OCI-LY3 (cell line): Measurements from ENCODE around the gene NDUFV1.

ENCODE experiments used
- H2AFZ ChIP-seq: fragments of 200-600, 300-600 bp; shearing (Covaris generic); 2 replicates; pipeline ENCODE4 v1.6.0; 2014; ENCODE audit warnings: antibody characterized with exemption, low read depth, low read length
- H3K27ac ChIP-seq: fragments of 200-600, 300-600 bp; sonication (generic); 2 replicates; pipeline ENCODE4 v1.5.1; 2014; ENCODE audit warnings: mild to moderate bottlenecking, low read length, moderate library complexity, mixed read lengths
- H3K27me3 ChIP-seq: fragments of 200-600, 300-600 bp; sonication (generic); 2 replicates; pipeline ENCODE4 v1.6.1; 2014; ENCODE audit warnings: low read depth, low read length, mixed read lengths
- H3K36me3 ChIP-seq: fragments of 200-600, 300-600 bp; sonication (generic); replicated peaks from 2 replicates; pipeline ENCODE3; 2014; ENCODE audit warnings: low read depth, low read length, mixed read lengths
- H3K4me1 ChIP-seq: fragments of 300-600, 200-600 bp; sonication (generic); 2 replicates; pipeline ENCODE4 v1.6.1; 2014; ENCODE audit warnings: low read length, mixed read lengths
- H3K4me2 ChIP-seq: fragments of 200-600, 300-600 bp; sonication (generic); 2 replicates; pipeline ENCODE4 v1.6.1; 2014; ENCODE audit warnings: low read length, mixed read lengths
- H3K4me3 ChIP-seq: fragments of 300-600, 200-600 bp; sonication (generic); 2 replicates; pipeline ENCODE4 v1.5.1; 2014; ENCODE audit warnings: antibody characterized with exemption, mild to moderate bottlenecking, low read length, moderate library complexity
- H3K79me2 ChIP-seq: fragments of 300-600, 200-600 bp; shearing (Covaris generic); 2 replicates; pipeline ENCODE4 v1.6.1; 2014; ENCODE audit warnings: mild to moderate bottlenecking, low read length, mixed read lengths
- H3K9ac ChIP-seq: fragments of 300-600, 200-600 bp; shearing (Covaris generic); 2 replicates; pipeline ENCODE4 v1.6.0; 2014; ENCODE audit warnings: mild to moderate bottlenecking, low read length, moderate library complexity
- H3K9me3 ChIP-seq: fragments of 200-600, 300-600 bp; shearing (Covaris generic); 2 replicates; pipeline ENCODE4 v1.6.1; 2014; ENCODE audit warnings: low read length, mixed read lengths; ENCODE audit not compliant: insufficient read depth
- H4K20me1 ChIP-seq: fragments of 200-600, 300-600 bp; sonication (generic); 2 replicates; pipeline ENCODE4 v1.6.1; 2016; ENCODE audit warnings: low read length, mixed read lengths; ENCODE audit not compliant: insufficient read depth
- CTCF ChIP-seq: fragments of 200-600, 300-600 bp; sonication (generic); IDR thresholded peaks from 2 replicates; pipeline ENCODE4 v1.5.1; 2014; ENCODE audit warnings: antibody characterized with exemption, low read length, low read depth
- EZH2phosphoT487 ChIP-seq: fragments of 200-600 bp; shearing (Covaris generic); IDR thresholded peaks from 2 replicates; pipeline ENCODE4 v1.6.1; 2018; ENCODE audit warnings: antibody characterized with exemption, mixed run types, low read depth

NDUFV1 gene

GRCh38 chr11:67629386-67630227 lies 22.9 kb downstream of the NDUFV1 start, which contains the start of gene NUDT8:
TSS of gene NUDT8 (minus strand) at chr11:67629937. CDS start at chr11:67629911, 26 bp downstream.
- Histone ChIP-seq H3K36me3 (peaks cover 10% of the 10 kb centered on the region), H3K9me3 (no peaks in the 10 kb centered on the region), H3K4me2 (peak within 1 kb of the TSS; percentile 94), H4K20me1 (no peaks in the 10 kb centered on the region), H3K27me3 (no peaks in the 10 kb centered on the region), H3K9ac (peak within 1 kb of the TSS; percentile 73), H3K4me3 (peak within 1 kb of the TSS; percentile 82), H3K79me2 (peaks cover 4% of the 10 kb centered on the region; the same call in 1 of the 2 replicates), H3K27ac (peak within 1 kb of the TSS; percentile 85), H2AFZ (peak within 1 kb of the TSS; percentile 60; the same call in 1 of the 2 replicates), H3K4me1 (peaks cover 19% of the 10 kb centered on the region)
- TF ChIP-seq CTCF, result no peak
- no peak for TF ChIP-seq EZH2phosphoT487

- peak overlapping the region; percentile 31 for H3K27ac ChIP-seq
- peak overlapping the region; percentile 37; the same call in 1 of the 2 replicates for H2AFZ ChIP-seq
- H3K4me2 ChIP-seq, result peak overlapping the region; percentile 94
- H3K4me1 ChIP-seq, result peaks cover 19% of the 10 kb centered on the region
- peaks cover 10% of the 10 kb centered on the region for H3K36me3 ChIP-seq
- peak overlapping the region; percentile 73 for H3K9ac ChIP-seq
- H3K79me2 ChIP-seq, result peaks cover 4% of the 10 kb centered on the region; the same call in 1 of the 2 replicates
- peak overlapping the region; percentile 82 for H3K4me3 ChIP-seq
- H3K27me3 ChIP-seq, result no peaks in the 10 kb centered on the region
- H3K9me3 ChIP-seq, result no peaks in the 10 kb centered on the region
- H4K20me1 ChIP-seq, result no peaks in the 10 kb centered on the region
- TF ChIP-seq EZH2phosphoT487 (no peak), CTCF (peak; percentile 82)
Observed at GRCh38 chr11:67630228-67630942, 23.6 kb downstream of the NDUFV1 start.

- Histone ChIP-seq H3K79me2 (peaks cover 4% of the 10 kb centered on the region; the same call in 1 of the 2 replicates), H3K4me2 (peak overlapping the region; percentile 94), H3K36me3 (peaks cover 10% of the 10 kb centered on the region), H2AFZ (peak overlapping the region; percentile 37; the same call in 1 of the 2 replicates), H3K4me3 (peak overlapping the region; percentile 82), H3K9ac (peak overlapping the region; percentile 73), H3K4me1 (peaks cover 19% of the 10 kb centered on the region), H3K27ac (peak overlapping the region; percentile 31), H4K20me1 (no peaks in the 10 kb centered on the region), H3K9me3 (no peaks in the 10 kb centered on the region), H3K27me3 (0 out of 2 replicates have a peak, but pooled peaks cover 2% of the 10 kb centered on the region)
- no peak for TF ChIP-seq EZH2phosphoT487
- no peak for TF ChIP-seq CTCF
Observed at GRCh38 chr11:67630943-67631331, 24.2 kb downstream of the NDUFV1 start.

GRCh38 chr11:67631411-67631810 lies 24.7 kb downstream of the NDUFV1 start:
- H3K27me3 ChIP-seq, result 0 out of 2 replicates have a peak, but pooled peaks cover 2% of the 10 kb centered on the region
- no peaks in the 10 kb centered on the region for H3K9me3 ChIP-seq
- peak overlapping the region; percentile 82 for H3K4me3 ChIP-seq
- H3K79me2 ChIP-seq, result peaks cover 4% of the 10 kb centered on the region; the same call in 1 of the 2 replicates
- H3K9ac ChIP-seq, result peak overlapping the region; percentile 73
- H3K4me1 ChIP-seq, result peaks cover 19% of the 10 kb centered on the region
- no peak for TF ChIP-seq EZH2phosphoT487
- no peak for TF ChIP-seq CTCF
- no peak overlapping the region for H2AFZ ChIP-seq
- no peaks in the 10 kb centered on the region for H4K20me1 ChIP-seq
- H3K4me2 ChIP-seq, result peak overlapping the region; percentile 94
- H3K27ac ChIP-seq, result no peak overlapping the region
- H3K36me3 ChIP-seq, result peaks cover 10% of the 10 kb centered on the region
